Stomach (tissue), 4 donors: Measurements from ENCODE around the gene NF1.

Source experiments
- CTCF ChIP-seq, 7 experiments: fragments of 450-650 bp in 4 of 7; fragments of 200-600 bp in 3 of 7; sonication (generic) in 3 of 7; IDR thresholded peaks; one replicate each; pipeline ENCODE4 v1.5.1; 2016 to 2019; ENCODE audit warnings: antibody characterized with exemption in 7 of 7, control low read depth in 2 of 7, mild to moderate bottlenecking in 1 of 7
- EP300 ChIP-seq: sonication (generic); formaldehyde crosslinking; IDR thresholded peaks from one replicate; pipeline ENCODE4 v1.6.1; 2017; ENCODE audit warnings: antibody characterized with exemption
- POLR2AphosphoS5 ChIP-seq, 3 donors: sonication (generic); formaldehyde crosslinking; IDR thresholded peaks; one replicate each; pipeline ENCODE4 v1.6.1; 2016; ENCODE audit warnings: antibody characterized with exemption in 3 of 3

GRCh38 chr17:31413874-31414549, 319.2 kb downstream of the NF1 start:
- TF ChIP-seq CTCF (IDR thresholded peaks at IDR 0.05) (no peak), POLR2AphosphoS5 (IDR thresholded peaks at IDR 0.05) (no peak), EP300 (no peak)
